Karpas-422 (cell line): ENCODE measurements around the gene WDR6. TPM values are rescaled to one million over a fixed set of nuclear protein-coding genes. Genes with fewer than 3 reads are reported as not detected.

Source experiments
- DNase-seq: peaks from one replicate; pipeline ENCODE4 v3.0.0-alpha.2; 2015
- H2AFZ ChIP-seq: fragments of 200-600 bp; sonication (generic); 2 replicates; pipeline ENCODE4 v1.6.1; 2014; ENCODE audit warnings: antibody characterized with exemption, low read length, mixed read lengths
- H3K27ac ChIP-seq: fragments of 200-600 bp; sonication (generic); 2 replicates; pipeline ENCODE4 v1.5.1; 2014; ENCODE audit warnings: mild to moderate bottlenecking, low read length, moderate library complexity
- H3K27me3 ChIP-seq: fragments of 200-600 bp; sonication (generic); 2 replicates; pipeline ENCODE4 v1.6.1; 2014; ENCODE audit warnings: low read length, mixed read lengths
- H3K36me3 ChIP-seq: fragments of 200-600 bp; sonication (generic); 2 replicates; pipeline ENCODE4 v1.6.1; 2014; ENCODE audit warnings: low read length, mixed read lengths; ENCODE audit not compliant: insufficient read depth
- H3K4me1 ChIP-seq: fragments of 200-600 bp; sonication (generic); 2 replicates; pipeline ENCODE4 v1.6.1; 2014; ENCODE audit warnings: mild to moderate bottlenecking, low read length, mixed read lengths
- H3K4me2 ChIP-seq: fragments of 200-600 bp; sonication (generic); 2 replicates; pipeline ENCODE4 v1.6.1; 2014; ENCODE audit warnings: low read length, low read depth, mild to moderate bottlenecking; ENCODE audit not compliant: poor library complexity, severe bottlenecking
- H3K4me3 ChIP-seq: fragments of 200-600 bp; sonication (generic); 2 replicates; pipeline ENCODE4 v1.5.1; 2014; ENCODE audit warnings: mild to moderate bottlenecking, antibody characterized with exemption, low read length, mixed read lengths
- H3K79me2 ChIP-seq: fragments of 200-600 bp; sonication (generic); 2 replicates; pipeline ENCODE4 v1.6.1; 2014; ENCODE audit warnings: mild to moderate bottlenecking, low read length, mixed read lengths
- H3K9ac ChIP-seq: fragments of 200-600 bp; sonication (generic); 2 replicates; pipeline ENCODE4 v1.6.0; 2014; ENCODE audit warnings: low read length
- H3K9me2 ChIP-seq: fragments of 200-600 bp; sonication (generic), shearing (Covaris generic); replicated peaks from 2 replicates; pipeline ENCODE4 v1.6.0; 2014; ENCODE audit warnings: mild to moderate bottlenecking, low read length, moderate library complexity; ENCODE audit not compliant: insufficient read depth
- H3K9me3 ChIP-seq: fragments of 300-700, 200-600 bp; sonication (generic); 2 replicates; pipeline ENCODE4 v1.6.1; 2014; ENCODE audit warnings: low read length, mixed read lengths
- H4K20me1 ChIP-seq: fragments of 200-600 bp; sonication (generic); 2 replicates; pipeline ENCODE4 v1.6.1; 2014; ENCODE audit warnings: mild to moderate bottlenecking, antibody characterized with exemption, low read length, low read depth; ENCODE audit not compliant: insufficient read depth
- total RNA-seq: library from RNA; depleted of rRNA; stranded (reverse); fragments of >200 nt; shearing (Covaris generic); gene quantifications from 2 replicates; pipeline ENCODE4 v1.2.3, GENCODE V29; 2014; ENCODE audit warnings: low replicate concordance

Gene WDR6
- total RNA-seq, 1 experiment from 2014 or later = 82.1 TPM

DNA sequence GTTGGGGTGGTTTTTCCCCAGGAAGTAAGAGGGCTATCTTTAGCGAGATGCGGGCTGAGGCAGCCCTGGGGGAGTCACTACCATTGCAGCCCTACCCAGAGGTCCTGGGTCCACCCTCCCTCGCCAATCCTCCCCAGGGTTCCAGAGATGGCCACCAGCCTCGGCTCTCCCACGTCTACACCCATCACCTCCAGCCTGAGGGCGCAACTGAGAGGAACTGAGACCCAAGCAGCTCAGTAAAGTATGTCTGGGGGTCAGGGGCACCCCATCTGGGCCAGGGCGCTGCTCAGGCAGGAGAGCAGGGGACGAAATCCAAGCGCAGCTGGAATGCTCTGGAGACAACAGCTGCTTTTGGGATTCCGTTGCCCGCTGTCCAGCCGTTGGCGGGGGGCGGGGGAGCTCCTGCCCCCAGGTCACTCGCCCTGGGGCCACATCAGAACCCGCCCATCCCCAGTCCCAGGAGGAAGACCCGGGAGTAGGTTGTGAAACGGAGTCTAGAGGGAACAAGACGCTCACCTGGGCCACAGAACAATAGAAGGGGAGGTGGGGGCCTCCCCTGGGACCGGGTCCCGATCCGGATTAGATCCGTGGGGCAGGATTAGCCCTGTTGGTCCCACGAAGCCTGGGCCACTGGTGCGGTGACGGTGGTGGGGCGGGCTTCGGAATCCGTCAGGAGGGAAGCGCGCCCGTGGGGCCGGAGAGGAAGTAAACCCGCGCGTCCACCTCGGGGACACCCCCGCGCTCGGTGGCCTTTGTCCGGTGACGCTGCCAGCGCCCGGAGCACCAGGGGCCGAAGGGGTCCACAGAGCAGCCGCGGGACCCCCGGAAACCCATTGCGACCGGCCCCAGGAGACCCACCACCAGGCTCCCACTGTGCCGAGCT lies 13.4 kb downstream of the WDR6 start:
- H3K36me3 ChIP-seq = peaks cover 23% of the 10 kb centered on the region
- H4K20me1 ChIP-seq = peaks cover 11% of the 10 kb centered on the region; the same call in 1 of the 2 replicates
- no peaks in the 10 kb centered on the region for H3K9me3 ChIP-seq
- H2AFZ ChIP-seq = no peak overlapping the region
- peak; percentile 81 for DNase-seq
- no peaks in the 10 kb centered on the region for H3K27me3 ChIP-seq
- peak overlapping the region; percentile 96 for H3K9ac ChIP-seq
- peaks cover 62% of the 10 kb centered on the region for H3K4me1 ChIP-seq
- H3K27ac ChIP-seq = peak overlapping the region; percentile 93
- H3K79me2 ChIP-seq = peaks cover 51% of the 10 kb centered on the region
- H3K4me2 ChIP-seq = peak overlapping the region; percentile 97
- H3K9me2 ChIP-seq = no peaks in the 10 kb centered on the region
- peak overlapping the region; percentile 82 for H3K4me3 ChIP-seq

DNA sequence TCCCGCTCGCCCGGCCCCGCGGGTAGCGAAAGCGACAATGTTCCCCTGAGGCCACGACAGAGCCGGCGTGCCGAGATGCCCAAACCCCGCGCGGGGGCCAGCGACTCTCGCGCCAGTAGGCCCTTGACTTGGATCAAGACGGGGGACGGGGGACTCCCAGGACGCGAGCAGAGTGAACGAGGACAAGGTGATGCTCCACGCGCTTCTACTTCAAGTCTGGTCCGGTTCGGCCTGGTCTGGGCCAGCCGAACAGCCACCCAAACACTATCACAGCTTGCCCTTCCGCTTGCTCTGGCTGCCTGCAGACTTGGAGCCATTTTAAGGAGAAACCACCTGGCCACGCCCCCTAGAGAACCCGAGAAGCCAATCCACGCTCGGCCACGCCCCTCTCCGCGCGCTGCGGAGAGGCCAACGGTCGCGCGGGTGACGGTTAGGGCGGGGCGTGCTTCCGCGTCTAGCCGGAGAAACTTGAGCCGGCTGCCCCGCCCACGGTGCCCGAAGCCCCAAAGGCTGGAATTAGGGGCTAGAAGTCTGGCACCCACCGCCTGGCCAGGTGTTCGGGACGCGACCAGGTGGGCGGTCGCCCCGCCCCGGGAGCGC lies 14.1 kb downstream of the WDR6 start:
- peaks cover 55% of the 10 kb centered on the region for H3K79me2 ChIP-seq

GRCh38 chr3:49021813-49022687 lies 14.9 kb downstream of the WDR6 start, which contains the start of gene NDUFAF3:
Gene NDUFAF3, plus strand, starts transcription at chr3:49022121. Its CDS starts 24 bp downstream, at chr3:49022145.
- peak within 1 kb of the TSS; percentile 96 for H3K9ac ChIP-seq
- peaks cover 69% of the 10 kb centered on the region for H3K4me1 ChIP-seq
- peaks cover 24% of the 10 kb centered on the region for H3K36me3 ChIP-seq
- H3K9me3 ChIP-seq = no peaks in the 10 kb centered on the region
- peak within 1 kb of the TSS; percentile 97 for H3K4me2 ChIP-seq
- no peak within 1 kb of the TSS; the same call in 1 of the 2 replicates for H2AFZ ChIP-seq
- peaks cover 59% of the 10 kb centered on the region for H3K79me2 ChIP-seq
- peak within 1 kb of the TSS; percentile 82 for H3K4me3 ChIP-seq
- peaks cover 11% of the 10 kb centered on the region; the same call in 1 of the 2 replicates for H4K20me1 ChIP-seq
- no peaks in the 10 kb centered on the region for H3K27me3 ChIP-seq
- peak; percentile 98 for DNase-seq
- H3K9me2 ChIP-seq = no peaks in the 10 kb centered on the region
- H3K27ac ChIP-seq = peak within 1 kb of the TSS; percentile 93

More for the DNA sequence above, 14.1 kb downstream of the WDR6 start:
- H3K27me3 ChIP-seq = no peaks in the 10 kb centered on the region
- peak overlapping the region; percentile 93 for H3K27ac ChIP-seq
- H3K9me2 ChIP-seq = no peaks in the 10 kb centered on the region
- peak overlapping the region; percentile 96 for H3K9ac ChIP-seq
- no peaks in the 10 kb centered on the region for H3K9me3 ChIP-seq
- DNase-seq = peak; percentile 100
- H3K36me3 ChIP-seq = peaks cover 23% of the 10 kb centered on the region
- no peak overlapping the region for H2AFZ ChIP-seq
- peaks cover 70% of the 10 kb centered on the region for H3K4me1 ChIP-seq
- H3K4me2 ChIP-seq = peak overlapping the region; percentile 97
- peak overlapping the region; percentile 82 for H3K4me3 ChIP-seq
- H4K20me1 ChIP-seq = peaks cover 11% of the 10 kb centered on the region; the same call in 1 of the 2 replicates

DNA sequence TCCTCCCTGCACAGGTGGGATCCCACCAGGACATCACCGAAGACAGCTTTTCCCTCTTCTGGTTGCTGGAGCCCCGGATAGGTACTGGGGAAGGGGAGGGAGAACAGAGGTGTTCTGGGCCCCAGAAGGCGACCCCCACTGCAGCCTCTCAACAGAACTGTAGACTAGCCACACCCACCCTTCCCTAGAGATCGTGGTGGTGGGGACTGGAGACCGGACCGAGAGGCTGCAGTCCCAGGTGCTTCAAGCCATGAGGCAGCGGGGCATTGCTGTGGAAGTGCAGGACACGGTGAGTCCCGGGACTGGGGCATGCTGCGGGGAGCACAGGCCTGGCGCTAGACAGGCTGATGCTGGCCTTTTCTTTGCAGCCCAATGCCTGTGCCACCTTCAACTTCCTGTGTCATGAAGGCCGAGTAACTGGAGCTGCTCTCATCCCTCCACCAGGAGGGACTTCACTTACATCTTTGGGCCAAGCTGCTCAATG lies 15.5 kb downstream of the WDR6 start:
- H4K20me1 ChIP-seq = peaks cover 11% of the 10 kb centered on the region; the same call in 1 of the 2 replicates
- peak overlapping the region; percentile 96 for H3K9ac ChIP-seq
- H3K36me3 ChIP-seq = peaks cover 31% of the 10 kb centered on the region
- H3K27ac ChIP-seq = peak overlapping the region; percentile 93
- peak overlapping the region; percentile 97 for H3K4me2 ChIP-seq
- H2AFZ ChIP-seq = no peak overlapping the region
- H3K9me2 ChIP-seq = no peaks in the 10 kb centered on the region
- DNase-seq = peak; percentile 75
- H3K4me3 ChIP-seq = peak overlapping the region; percentile 82
- no peaks in the 10 kb centered on the region for H3K9me3 ChIP-seq
- peaks cover 69% of the 10 kb centered on the region for H3K4me1 ChIP-seq
- H3K27me3 ChIP-seq = no peaks in the 10 kb centered on the region
- peaks cover 65% of the 10 kb centered on the region for H3K79me2 ChIP-seq

- H3K79me2 ChIP-seq = peaks cover 76% of the 10 kb centered on the region
- H3K27ac ChIP-seq = peak overlapping the region; percentile 16; the same call in 1 of the 2 replicates
- H3K4me3 ChIP-seq = peak overlapping the region; percentile 12; the same call in 1 of the 2 replicates
- H3K4me2 ChIP-seq = peak overlapping the region; percentile 97
- no peak overlapping the region for H2AFZ ChIP-seq
- H3K27me3 ChIP-seq = no peaks in the 10 kb centered on the region
- no peaks in the 10 kb centered on the region for H3K9me3 ChIP-seq
- H3K4me1 ChIP-seq = peaks cover 76% of the 10 kb centered on the region
- H3K9ac ChIP-seq = peak overlapping the region; percentile 5; the same call in 1 of the 2 replicates
- DNase-seq = no peak
- peaks cover 11% of the 10 kb centered on the region; the same call in 1 of the 2 replicates for H4K20me1 ChIP-seq
- H3K36me3 ChIP-seq = peaks cover 38% of the 10 kb centered on the region
- no peaks in the 10 kb centered on the region for H3K9me2 ChIP-seq
Observed at GRCh38 chr3:49023775-49024174, 16.6 kb downstream of the WDR6 start.

DNA sequence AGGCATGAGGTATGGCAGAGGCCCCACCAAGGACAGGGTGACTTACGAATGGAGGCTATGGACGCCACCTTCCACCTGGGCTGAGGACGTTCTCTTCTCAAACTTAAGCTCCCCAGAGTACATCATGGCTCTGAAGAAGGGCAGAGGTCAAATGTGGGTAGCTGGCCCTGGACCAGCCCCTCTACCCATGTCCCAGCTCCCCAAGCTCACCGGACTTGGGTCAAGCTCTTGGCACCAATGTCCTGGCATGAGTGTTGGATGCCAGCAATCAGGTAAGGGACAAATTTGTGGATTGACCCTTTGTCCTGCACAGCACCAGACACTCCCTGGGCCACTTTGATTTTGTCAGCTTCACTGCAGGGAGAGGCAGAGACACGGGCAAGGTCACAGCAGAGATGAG lies 17.3 kb downstream of the WDR6 start:
- Histone ChIP-seq H3K4me1 (peaks cover 74% of the 10 kb centered on the region), H3K9me3 (no peaks in the 10 kb centered on the region), H3K4me2 (peak overlapping the region; percentile 97)

GRCh38 chr3:49025005-49025792 lies 18.0 kb downstream of the WDR6 start:
- Histone ChIP-seq H3K4me3 (no peak overlapping the region), H3K4me1 (peaks cover 71% of the 10 kb centered on the region), H3K9me2 (no peaks in the 10 kb centered on the region), H3K27ac (peak overlapping the region; percentile 30), H3K9me3 (no peaks in the 10 kb centered on the region), H3K27me3 (no peaks in the 10 kb centered on the region), H4K20me1 (peaks cover 11% of the 10 kb centered on the region; the same call in 1 of the 2 replicates), H3K4me2 (peak overlapping the region; percentile 25), H3K79me2 (peaks cover 74% of the 10 kb centered on the region), H3K36me3 (peaks cover 38% of the 10 kb centered on the region), H3K9ac (peak overlapping the region; percentile 21; the same call in 1 of the 2 replicates), H2AFZ (no peak overlapping the region)
- DNase-seq = peak; percentile 62

More for the DNA sequence above, 17.3 kb downstream of the WDR6 start:
- Histone ChIP-seq H3K9ac (peak overlapping the region; percentile 5), H2AFZ (no peak overlapping the region), H3K27ac (0 out of 2 replicates have a peak overlapping the region, but pooled peaks have one; percentile 16), H3K36me3 (peaks cover 38% of the 10 kb centered on the region), H4K20me1 (peaks cover 11% of the 10 kb centered on the region; the same call in 1 of the 2 replicates), H3K9me2 (no peaks in the 10 kb centered on the region), H3K79me2 (peaks cover 80% of the 10 kb centered on the region), H3K27me3 (no peaks in the 10 kb centered on the region), H3K4me3 (no peak overlapping the region)
- no peak for DNase-seq
